Measurements from ENCODE around the gene DVL2.

DVL2 gene

DNA sequence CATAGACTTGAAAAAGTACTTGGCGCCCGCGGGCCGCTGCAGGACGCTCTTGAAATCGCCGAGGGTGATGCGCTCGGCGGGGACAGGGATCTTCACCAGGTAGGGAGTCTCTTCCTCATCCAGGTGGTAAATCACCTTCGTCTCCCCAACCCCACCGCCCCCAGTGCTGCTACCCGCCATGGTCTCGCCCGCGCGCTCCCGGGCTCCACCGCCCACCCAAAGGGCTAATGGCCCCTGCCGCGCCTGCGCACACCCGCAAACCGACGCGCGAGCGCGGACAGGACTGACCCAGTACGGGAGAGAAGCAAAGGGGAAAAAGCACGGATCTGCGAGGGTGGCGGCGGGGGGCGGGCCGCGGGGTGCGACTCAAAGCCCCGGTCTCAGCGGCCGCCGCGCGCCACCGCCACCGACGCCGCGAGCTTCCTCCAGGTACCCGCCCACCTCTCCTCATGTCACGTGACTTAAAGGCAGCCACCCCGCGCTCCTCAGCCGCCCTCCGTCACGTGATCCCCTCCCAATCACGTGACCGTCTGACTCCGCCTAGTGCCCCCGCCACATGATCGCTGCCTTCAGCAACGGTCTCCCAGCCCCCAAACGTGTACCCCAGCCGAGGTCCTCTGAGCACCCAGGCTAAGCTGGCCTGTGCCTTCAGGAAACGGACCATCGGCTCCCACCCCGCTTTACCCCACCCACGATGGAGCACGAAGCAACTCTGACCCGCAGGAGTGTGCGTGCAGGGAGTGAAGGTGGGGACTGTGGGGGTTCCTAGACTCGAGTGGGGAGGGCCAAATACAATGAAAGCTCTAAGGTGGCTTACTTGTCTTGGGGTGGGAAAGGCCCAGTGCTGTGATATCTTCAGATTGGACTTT is at the start of gene DVL2:
TSS of gene DVL2 (minus strand) at position 435 of the 869 bp plus-strand sequence. CDS start at position 180, 255 bp downstream.
- DNase-seq: peak; percentile 95

DNA sequence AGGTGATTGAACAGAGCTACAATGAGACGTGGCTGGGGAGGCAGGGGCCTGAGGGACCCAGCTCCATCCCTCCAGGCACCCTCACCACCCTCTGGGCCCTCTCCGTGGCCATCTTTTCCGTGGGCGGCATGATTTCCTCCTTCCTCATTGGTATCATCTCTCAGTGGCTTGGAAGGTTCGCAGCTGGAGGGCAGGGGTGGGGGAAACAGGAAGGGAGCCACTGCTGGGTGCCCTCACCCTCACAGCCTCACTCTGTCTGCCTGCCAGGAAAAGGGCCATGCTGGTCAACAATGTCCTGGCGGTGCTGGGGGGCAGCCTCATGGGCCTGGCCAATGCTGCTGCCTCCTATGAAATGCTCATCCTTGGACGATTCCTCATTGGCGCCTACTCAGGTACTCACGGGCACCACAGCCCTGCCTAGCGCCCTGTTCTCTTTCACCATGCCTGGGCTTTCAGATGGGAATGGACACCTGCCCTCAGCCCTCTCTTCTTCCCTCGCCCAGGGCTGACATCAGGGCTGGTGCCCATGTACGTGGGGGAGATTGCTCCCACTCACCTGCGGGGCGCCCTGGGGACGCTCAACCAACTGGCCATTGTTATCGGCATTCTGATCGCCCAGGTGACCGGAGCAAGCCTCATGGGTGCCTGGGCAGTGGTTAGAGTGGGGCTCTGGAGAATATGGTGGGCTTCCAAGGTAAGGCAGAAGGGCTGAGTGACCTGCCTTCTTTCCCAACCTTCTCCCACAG is 49.3 kb upstream of the DVL2 start:
- no peak for DNase-seq

DNA sequence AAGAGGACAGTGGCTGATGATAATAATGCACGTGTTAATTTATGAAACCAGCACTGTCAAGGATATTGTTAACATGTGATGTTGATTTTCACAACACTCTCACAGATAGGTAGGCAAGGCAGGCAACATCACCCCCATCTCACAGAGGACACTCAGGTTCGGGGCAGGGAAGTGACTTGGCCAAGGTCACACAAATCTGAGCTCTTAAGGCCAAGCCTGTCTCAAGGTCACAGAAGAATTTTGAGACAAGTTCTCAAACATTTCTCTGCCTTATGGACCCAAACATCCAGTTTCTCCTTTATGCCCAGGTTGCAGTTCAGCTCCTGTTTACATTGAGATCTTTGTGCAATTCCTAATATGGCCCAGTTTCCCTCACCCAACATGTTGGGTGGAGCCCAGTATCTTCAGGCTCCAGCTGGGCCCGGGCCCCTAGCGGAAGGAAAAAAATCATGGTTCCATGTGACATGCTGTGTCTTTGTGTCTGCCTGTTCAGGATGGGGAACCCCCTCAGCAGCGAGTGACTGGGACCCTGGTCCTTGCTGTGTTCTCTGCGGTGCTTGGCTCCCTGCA is 48.5 kb upstream of the DVL2 start:
- DNase-seq: no peak

DNA sequence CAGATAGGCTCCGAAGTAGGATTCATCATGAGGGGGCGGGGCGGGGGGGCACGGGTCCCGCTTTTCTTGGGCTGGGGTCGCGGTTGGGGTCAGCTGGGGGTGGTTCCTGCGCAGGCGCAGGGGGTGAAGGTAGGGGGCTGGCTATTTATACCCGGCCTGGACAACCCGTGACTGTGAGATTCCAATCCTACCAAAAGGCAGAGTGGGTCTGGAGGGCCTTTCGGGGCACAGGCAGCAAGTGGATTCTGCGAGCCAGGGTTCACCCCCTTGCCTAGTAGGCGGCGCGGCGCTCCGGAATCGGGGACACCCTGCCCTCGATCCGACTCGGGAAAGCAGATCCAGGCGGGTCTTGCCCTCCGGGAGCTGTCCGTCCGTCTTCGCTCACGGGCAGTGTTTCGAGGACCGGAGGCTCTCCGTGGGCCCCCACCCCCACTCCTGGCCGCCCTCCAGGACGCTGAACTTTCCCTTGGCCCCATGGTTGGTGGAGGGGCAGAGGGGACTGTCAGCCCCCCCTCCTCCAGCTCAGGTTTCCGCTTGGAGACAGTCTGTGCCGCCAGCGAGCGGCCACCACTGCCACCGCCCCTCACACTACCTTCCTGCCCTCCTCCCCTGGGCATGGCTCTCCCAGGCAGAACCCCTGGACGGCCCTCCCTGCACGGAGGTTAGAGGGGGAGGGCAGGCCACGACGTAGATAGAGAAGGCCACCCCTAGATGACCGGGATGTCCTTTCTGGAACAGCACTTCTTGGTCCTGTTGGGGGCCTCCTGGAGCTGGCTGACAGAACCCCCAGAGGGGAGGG is 47.8 kb upstream of the DVL2 start:
- no peak for DNase-seq

GRCh38 chr17:7281074-7281952 is 47.0 kb upstream of the DVL2 start, which contains the start of gene SLC2A4:
Gene SLC2A4 (plus strand): TSS chr17:7281718. CDS start chr17:7281935, 217 bp downstream.
- DNase-seq: peak; percentile 92

GRCh38 chr17:7280519-7281073 is 46.3 kb upstream of the DVL2 start:
- peak; percentile 62 for DNase-seq

DNA sequence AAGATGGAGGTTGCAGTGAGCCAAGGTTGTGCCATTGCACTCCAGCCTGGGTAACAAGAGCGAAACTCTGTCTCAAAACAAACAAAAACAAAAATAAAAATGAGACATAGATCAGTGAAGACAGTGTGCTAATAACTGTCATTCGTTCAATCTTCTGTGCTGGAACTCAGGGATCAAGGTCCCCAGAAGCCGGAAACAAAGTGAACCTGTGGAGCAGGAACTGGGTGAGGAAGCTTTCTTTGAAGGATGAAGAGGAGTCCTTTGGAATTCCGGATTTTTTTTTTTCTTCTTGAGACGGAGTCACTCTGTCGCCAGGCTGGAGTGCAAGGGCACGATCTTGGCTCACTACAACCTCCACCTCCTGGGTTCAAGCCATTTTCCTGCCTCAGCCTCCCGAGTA is 45.1 kb upstream of the DVL2 start:
- DNase-seq: no peak

- DNase-seq: no peak
Measured at GRCh38 chr17:7266784-7267183, 32.5 kb upstream of the DVL2 start.

GRCh38 chr17:7263801-7264078 is 29.4 kb upstream of the DVL2 start:
- DNase-seq: no peak

DNA sequence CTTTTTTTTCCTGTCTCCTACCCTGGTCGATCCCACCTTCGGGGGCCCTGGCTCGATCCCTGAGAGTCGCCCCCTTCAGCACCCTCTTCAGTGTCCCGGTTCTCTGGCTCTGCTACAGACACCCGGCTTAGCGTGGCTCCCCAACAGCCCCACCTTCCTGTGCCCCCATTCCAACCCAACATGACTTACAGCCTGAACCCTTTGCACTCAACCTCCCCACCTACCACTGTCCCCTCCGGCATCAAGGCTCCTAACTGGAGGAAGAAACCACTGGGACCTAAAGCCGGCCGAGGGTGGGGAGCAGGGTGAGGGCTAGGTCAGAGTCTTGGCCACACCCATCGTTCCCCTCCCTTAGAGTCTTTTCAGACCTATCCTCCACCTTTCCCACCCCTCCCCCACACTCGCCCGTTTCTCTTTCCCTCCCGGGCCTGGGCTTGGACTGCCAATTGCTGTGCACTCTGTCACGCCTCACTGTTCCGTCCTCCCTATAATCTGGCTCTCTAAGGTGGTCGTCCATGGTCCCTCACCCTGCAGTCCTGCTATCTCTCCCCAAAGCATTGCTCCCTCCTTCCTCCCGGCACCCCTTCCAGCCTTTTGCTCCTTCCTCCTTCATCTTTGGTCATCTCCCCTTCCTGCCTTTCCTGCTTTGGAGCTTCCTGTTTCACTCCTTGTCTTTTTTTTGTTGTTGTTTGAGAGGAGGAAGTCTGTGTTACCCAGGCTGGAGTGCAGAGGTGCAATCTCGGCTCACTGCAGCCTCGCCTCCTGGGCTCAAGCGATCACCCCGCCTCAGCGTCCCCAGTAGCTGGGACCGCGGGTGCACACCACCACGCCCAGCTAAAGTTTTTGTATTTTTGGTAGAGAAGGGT is 28.9 kb upstream of the DVL2 start:
- no peak for DNase-seq

DNA sequence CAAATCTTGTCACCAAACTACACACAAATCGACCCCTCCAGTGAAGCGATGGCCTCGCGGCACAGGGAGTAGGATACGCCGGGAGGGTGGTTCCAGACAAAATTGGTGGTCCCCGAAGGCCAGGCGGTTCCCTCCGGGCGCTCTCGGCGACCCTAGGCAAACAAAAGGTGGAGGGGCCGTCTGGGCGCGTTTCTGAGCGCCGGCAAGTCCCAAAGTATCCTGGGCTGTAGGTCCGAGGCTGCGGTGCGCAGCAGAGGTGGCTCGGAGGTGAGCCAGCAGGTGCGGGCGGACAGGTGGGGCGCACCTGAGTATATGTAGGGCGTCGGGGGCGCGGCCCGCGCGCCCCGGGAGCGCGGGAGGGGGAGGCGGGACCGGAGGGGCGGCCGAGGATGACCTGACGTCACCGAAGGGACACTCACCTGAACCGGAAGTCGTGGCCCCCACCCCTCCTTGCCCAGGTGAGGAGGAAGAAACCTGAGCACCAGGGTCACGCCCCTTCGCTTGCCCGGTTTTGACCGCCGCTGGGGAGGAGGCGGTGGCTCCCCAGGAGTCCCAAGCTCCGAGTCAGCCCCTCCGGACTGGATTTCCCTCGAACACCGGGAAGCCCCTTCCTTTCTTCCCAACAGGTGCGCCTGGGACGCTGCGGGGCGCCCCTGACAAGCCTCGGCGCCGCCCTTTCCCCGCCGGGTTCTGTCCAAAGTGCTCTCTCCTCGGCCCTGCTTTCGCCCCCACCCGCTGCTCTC is 28.0 kb upstream of the DVL2 start, which contains the start of gene CLDN7:
TSS of gene CLDN7 (minus strand) at position 287 of the 743 bp plus-strand sequence. CDS start 435 bp downstream, outside the sequence.
- no peak for DNase-seq

- no peak for DNase-seq
Measured at GRCh38 chr17:7261379-7262191, 27.3 kb upstream of the DVL2 start.

GRCh38 chr17:7260651-7261378 is 26.5 kb upstream of the DVL2 start:
- DNase-seq: no peak

DNA sequence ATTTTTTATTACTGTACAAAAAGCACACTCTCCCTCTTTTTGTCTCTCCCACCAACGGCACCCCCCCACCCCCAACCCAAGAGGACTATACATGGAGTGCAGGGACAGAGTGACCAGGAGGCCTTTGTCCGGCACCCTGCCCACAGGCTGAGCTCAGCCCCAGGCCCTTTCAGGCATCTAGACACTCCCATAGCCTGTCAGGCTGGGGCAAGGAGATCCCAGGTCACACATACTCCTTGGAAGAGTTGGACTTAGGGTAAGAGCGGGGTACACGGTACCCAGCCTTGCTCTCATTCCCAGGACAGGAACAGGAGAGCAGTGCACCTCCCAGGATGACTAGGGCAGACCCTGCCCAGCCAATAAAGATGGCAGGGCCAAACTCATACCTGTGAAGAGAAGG is 25.8 kb upstream of the DVL2 start:
- DNase-seq: no peak

GRCh38 chr17:7259555-7259889 is 25.2 kb upstream of the DVL2 start:
- DNase-seq: no peak

DNA sequence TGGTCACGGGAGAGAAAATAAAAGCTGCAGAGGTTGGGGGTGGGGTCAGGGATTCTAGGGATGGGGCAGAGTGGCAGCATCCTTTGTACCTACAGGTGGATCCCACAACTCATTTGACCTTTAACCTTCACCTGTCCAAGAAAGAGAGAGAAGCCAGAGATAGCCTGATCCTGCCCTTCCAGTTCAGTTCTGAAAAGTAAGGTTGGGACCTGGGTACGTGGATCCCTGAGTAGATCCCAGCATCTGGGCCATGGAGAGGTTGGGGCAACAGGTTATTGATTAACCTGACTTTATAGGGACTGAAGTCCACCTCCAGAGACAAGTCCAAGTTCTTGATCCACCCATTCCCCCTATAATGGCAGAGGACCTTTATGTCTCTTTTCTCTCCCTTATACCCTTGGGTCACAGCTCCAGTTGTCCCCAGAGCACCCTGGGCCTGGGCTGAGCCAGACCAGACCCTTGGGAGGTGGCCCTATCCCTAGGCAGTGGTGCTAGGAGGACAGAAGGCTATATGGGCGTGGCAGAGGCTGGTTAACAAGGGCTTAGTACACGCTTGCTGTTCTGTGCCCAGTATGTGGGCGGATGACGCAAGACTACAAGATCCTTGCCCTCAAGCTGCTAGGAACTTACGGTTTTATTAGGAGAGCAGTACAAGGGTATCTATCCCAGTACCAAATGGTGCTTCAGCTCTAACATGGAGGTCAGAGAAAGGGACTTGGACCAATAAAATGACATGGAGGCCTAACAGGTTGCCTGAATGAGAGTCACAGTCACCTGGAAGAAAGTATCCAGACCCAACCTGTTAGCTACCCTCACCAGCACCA is 24.6 kb upstream of the DVL2 start:
- DNase-seq: no peak

DNA sequence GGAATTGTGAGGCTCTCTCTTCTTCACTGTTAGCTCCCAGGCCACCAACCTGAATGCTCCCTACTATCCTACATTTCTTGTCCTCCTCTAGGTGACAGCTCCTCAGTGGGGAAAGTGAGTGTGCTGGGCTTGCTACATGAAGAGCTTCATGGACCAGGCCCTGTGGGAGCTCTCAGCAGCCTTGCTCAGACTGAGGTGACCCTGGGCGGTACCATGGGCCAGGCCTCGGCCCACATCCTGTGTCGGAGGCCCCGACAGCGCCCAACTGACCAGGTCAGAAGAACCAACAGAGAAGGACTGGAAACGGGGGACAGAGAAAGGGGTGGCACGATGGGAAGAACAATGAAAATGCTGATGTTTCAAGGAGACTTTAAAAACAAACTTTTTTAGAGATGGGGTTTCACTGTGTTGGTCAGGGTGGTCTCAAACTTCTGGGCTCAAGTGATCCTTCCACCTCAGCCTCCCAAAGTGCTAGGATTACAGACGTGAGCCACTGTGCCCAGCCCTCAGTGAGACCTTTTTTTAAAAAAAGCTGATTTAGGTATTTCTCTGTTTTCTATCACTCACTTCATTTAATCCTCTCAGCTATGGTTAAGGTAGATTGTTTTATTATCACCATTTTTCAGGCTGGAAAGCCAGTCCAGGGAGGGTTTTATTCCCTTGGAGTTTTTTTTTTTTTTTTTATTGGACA is 22.6 kb upstream of the DVL2 start:
- no peak for DNase-seq
